C4-2B (cell line): ENCODE measurements around the gene PIK3R6.
A peak's percentile ranks its signal among the peaks of the same experiment; 100 is the strongest.

Experiments
- H3K27ac ChIP-seq: fragments of 450-650 bp; 2 replicates; pipeline ENCODE4 v1.5.1; 2017
- CTCF ChIP-seq: fragments of 450-650 bp; conservative IDR thresholded peaks from 2 replicates; pipeline ENCODE4 v1.5.1; 2017; ENCODE audit warnings: mild to moderate bottlenecking
- ZFX ChIP-seq: fragments of 450-650 bp; IDR thresholded peaks from 2 replicates; pipeline ENCODE4 v1.6.1; 2017

The PIK3R6 gene

GRCh38 chr17:8832711-8833352 is 34.6 kb downstream of the PIK3R6 start:
- TF ChIP-seq ZFX (no peak), CTCF (peak; percentile 85)
- no peak overlapping the region for H3K27ac ChIP-seq

- TF ChIP-seq CTCF (no peak), ZFX (no peak)
- H3K27ac ChIP-seq = no peak overlapping the region
These were observed 36.1 kb downstream of the PIK3R6 start for GRCh38 chr17:8831234-8831849.

- no peak for TF ChIP-seq ZFX
- no peak for TF ChIP-seq CTCF
- no peak overlapping the region for H3K27ac ChIP-seq
These were observed 37.3 kb downstream of the PIK3R6 start for GRCh38 chr17:8830141-8830540.

GRCh38 chr17:8829036-8829941 is 38.2 kb downstream of the PIK3R6 start:
- TF ChIP-seq ZFX (no peak), CTCF (no peak)
- no peak overlapping the region for H3K27ac ChIP-seq

DNA sequence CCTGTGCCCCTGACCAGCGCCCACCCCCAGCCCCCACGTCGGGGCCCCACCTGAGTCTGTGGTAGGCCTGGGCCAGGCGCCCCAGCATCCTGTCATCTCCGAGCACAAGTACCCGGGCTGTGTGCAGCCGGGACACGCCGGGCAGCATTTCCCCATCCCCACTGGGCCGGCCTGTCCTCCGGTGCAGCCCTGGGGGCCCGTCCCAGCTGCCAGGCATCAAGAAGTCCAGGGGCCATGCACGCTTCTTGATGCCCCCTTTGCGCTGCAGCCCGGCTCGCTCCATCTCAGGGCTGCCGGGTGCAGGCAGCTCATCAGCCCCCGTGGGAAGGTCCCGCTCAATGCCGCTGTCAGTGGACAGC is 39.0 kb downstream of the PIK3R6 start:
- H3K27ac ChIP-seq = no peak overlapping the region
- TF ChIP-seq CTCF = no peak
- TF ChIP-seq ZFX = no peak

DNA sequence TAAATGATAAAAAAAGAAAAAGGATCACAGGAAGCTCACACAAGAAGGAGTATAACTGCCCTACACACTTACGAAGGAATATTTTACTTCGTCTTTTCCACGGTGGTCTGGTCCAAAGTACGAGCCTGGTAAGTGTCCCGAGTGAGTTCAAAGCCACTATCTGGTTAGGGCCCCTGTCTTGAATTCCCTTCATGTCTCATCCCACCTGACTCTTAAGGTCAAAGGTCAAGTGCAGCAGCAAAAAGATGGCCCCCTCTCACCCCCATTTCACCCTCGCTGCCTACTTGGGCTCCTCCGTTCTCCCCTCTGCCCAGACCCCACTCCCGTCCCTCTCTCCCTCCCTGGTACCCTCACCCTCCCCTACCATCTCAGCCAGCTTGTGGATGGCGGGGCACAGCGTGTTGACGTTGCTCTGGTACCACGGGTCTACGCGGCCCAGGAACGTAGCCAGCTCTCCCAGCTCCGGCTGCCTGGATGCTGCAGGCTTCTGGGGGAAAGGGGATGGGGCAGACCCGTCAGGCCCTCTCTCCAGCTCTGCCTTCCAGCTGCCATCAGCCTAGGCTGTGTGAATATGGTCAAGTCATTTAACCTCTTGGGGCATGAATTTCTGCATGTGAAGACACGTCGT is 40.6 kb downstream of the PIK3R6 start:
- no peak overlapping the region for H3K27ac ChIP-seq
- TF ChIP-seq CTCF (no peak), ZFX (no peak)

DNA sequence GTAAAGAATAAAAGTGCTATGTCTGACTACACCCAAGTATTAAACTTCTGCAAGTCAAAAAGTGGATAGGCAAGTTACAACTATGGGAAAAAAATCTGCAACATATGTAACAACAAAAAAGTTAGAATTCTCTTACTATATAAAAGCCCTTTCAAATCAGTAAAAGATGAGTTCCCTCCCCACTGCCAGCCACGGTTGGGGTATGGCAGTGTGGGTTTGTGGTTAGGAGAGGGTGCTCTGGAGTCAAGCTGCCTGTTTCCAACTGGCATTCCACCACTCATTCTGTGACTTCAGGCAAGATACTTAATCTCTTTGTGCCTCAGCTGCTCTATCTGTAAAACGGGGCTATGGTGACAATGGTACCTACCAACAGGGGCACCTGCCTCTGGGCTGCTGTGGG is 41.7 kb downstream of the PIK3R6 start:
- TF ChIP-seq CTCF (no peak), ZFX (no peak)
- no peak overlapping the region for H3K27ac ChIP-seq
